Measurements from ENCODE around the gene OR51B4. TPM values are rescaled to one million over a fixed set of nuclear protein-coding genes. Genes with fewer than 3 reads are reported as not detected.

OR51B4 gene
- total RNA-seq, 1 donor from 2014 or later = not detected

DNA sequence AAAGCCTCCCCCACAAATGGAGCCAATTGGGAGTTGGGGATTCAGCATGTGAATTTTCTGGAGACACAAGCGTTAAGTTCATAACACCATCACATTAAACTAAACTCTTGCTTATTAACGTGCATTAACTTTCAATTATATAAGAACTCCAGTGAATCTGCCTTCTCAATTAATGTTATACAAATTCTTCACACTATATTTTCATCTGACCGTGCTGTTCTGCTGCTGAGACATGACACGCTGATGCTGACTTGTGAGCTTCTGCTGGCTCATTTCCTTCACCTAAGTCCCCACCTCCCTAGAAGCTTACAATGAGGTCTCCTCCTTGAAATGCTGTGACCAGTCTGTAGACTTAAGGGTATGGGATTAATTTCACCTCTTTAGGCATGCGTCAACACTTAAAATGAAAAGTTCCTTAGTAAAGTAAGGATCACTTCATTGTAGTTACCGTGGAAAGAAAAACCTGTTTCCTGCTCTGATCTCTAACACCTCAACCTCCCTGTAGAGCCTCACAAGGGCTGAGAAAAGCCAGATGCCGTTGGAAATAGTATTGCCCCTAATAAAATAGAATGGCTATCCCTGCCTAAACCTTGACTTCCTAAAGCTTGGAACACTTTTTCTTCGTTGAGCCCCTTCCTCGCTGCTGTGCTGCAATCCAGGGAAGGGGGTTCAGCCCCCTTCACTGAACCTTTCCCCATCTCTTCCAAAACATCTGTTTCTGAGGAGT is 49.4 kb downstream of the OR51B4 start:
- Mint-ChIP-seq H3K4me3 (ENCODE audit: unreplicated experiment) (no peak overlapping the region), H3K9me3 (ENCODE audit: unreplicated experiment) (no peaks in the 10 kb centered on the region), H3K4me1 (ENCODE audit: unreplicated experiment) (no peaks in the 10 kb centered on the region), H3K27me3 (ENCODE audit: unreplicated experiment) (peaks cover 25% of the 10 kb centered on the region), H3K36me3 (ENCODE audit: unreplicated experiment) (no peaks in the 10 kb centered on the region), H3K27ac (ENCODE audit: unreplicated experiment) (no peak overlapping the region)
- no peak for DNase-seq (ENCODE audit: extremely low spot score, unreplicated experiment)
- TF ChIP-seq CTCF (IDR thresholded peaks at IDR 0.05) = no peak

DNA sequence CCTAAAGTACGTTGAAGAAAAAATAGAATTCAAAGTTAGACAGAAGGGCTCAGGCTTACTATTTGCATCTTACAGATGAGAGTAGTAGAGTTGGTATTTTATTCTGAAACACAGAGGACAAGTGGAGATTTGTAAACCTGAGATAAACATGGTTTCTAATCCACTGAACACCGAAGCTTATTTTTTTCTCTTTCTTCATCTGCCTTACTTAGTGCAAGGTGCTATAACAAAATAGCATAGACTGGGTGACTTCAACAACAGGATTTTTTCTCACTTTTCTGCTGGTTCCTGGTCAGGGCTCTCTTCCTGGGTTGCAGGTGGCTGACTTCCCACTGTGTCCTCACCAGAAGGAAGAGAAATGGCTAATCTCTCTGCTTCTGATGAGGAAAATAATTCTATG is 50.0 kb downstream of the OR51B4 start:
- peaks cover 25% of the 10 kb centered on the region for H3K27me3 Mint-ChIP-seq (ENCODE audit: unreplicated experiment)
- no peaks in the 10 kb centered on the region for H3K4me1 Mint-ChIP-seq (ENCODE audit: unreplicated experiment)
- no peaks in the 10 kb centered on the region for H3K36me3 Mint-ChIP-seq (ENCODE audit: unreplicated experiment)
- H3K4me3 Mint-ChIP-seq (ENCODE audit: unreplicated experiment) = no peak overlapping the region
- TF ChIP-seq CTCF (IDR thresholded peaks at IDR 0.05) = no peak
- no peak overlapping the region for H3K27ac Mint-ChIP-seq (ENCODE audit: unreplicated experiment)
- no peaks in the 10 kb centered on the region for H3K9me3 Mint-ChIP-seq (ENCODE audit: unreplicated experiment)
- DNase-seq (ENCODE audit: extremely low spot score, unreplicated experiment) = no peak

Other genes starting within 250 kb of the OR51B4 start
- gene OR52E2, start 242.3 kb downstream of the OR51B4 start, total RNA-seq = not detected in 2 replicates
- not detected in 2 replicates for gene OR52E1, start 232.4 kb downstream of the OR51B4 start, total RNA-seq
- gene OR52A5, start 163.6 kb downstream of the OR51B4 start, total RNA-seq = not detected in 2 replicates
- not detected in 2 replicates for gene OR52A1, start 147.2 kb downstream of the OR51B4 start, total RNA-seq
- not detected in 2 replicates for gene OR51V1, start 101.3 kb downstream of the OR51B4 start, total RNA-seq
- not detected in 2 replicates for gene HBB, start 74.9 kb downstream of the OR51B4 start, total RNA-seq
- not detected in 2 replicates for gene HBD, start 67.5 kb downstream of the OR51B4 start, total RNA-seq
- not detected in 2 replicates for gene HBG1, start 52.1 kb downstream of the OR51B4 start, total RNA-seq
- not detected in 2 replicates for gene HBG2, start 47.2 kb downstream of the OR51B4 start, total RNA-seq
- gene HBE1, start 32.0 kb downstream of the OR51B4 start, total RNA-seq = not detected in 2 replicates
- gene OR51B2, start 22.4 kb upstream of the OR51B4 start, total RNA-seq = not detected in 2 replicates
- not detected in 2 replicates for gene OR51B5, start 41.6 kb upstream of the OR51B4 start, total RNA-seq
- not detected in 2 replicates for gene OR51B6, start 49.6 kb upstream of the OR51B4 start, total RNA-seq
- gene OR51M1, start 81.9 kb upstream of the OR51B4 start, total RNA-seq = not detected in 2 replicates
- gene OR51Q1, start 120.2 kb upstream of the OR51B4 start, total RNA-seq = not detected in 2 replicates
- not detected in 2 replicates for gene OR51I1, start 139.6 kb upstream of the OR51B4 start, total RNA-seq
- not detected in 2 replicates for gene OR51I2, start 147.4 kb upstream of the OR51B4 start, total RNA-seq
- not detected in 2 replicates for gene OR52D1, start 186.7 kb upstream of the OR51B4 start, total RNA-seq
- gene UBQLN3, start 208.0 kb upstream of the OR51B4 start, total RNA-seq = not detected in 2 replicates
- gene UBQLNL, start 214.8 kb upstream of the OR51B4 start, total RNA-seq = 0.32 and 0.39 TPM in 2 replicates
- gene OR52H1, start 246.6 kb upstream of the OR51B4 start, total RNA-seq = not detected in 2 replicates

Data from osteocyte (in vitro differentiated cells).